Peyer's patch (tissue), 4 donors: ENCODE results near the gene TNNI3K. TPM values are rescaled to one million over a fixed set of nuclear protein-coding genes. Genes with fewer than 3 reads are reported as not detected.

Experiments
- DNase-seq, 3 donors: peaks; one replicate each; pipeline ENCODE4 v3.0.0-alpha.2; 2017 to 2019
- H3K27ac ChIP-seq, 4 donors: fragments of 200-600 bp; sonication (generic); one replicate each; pipeline ENCODE4 v1.5.1; 2016 to 2019
- H3K27me3 ChIP-seq, 2 donors: fragments of 200-600 bp; sonication (generic); one replicate each; pipeline ENCODE4 v1.5.1; 2019
- H3K36me3 ChIP-seq, 3 donors: fragments of 200-600 bp; sonication (generic); one replicate each; pipeline ENCODE4 v1.5.1; 2016 to 2019
- H3K4me1 ChIP-seq, 4 donors: fragments of 200-600 bp; sonication (generic); one replicate each; pipeline ENCODE4 v1.5.1; 2016 to 2019
- H3K4me3 ChIP-seq, 4 donors: fragments of 200-600 bp; sonication (generic); 1 replicate in 3 of 4; 2 replicates in 1 of 4; pipeline ENCODE4 v1.5.1; 2016 to 2019; ENCODE audit warnings: mild to moderate bottlenecking in 1 of 4
- H3K9me3 ChIP-seq, 4 donors: fragments of 200-600 bp; sonication (generic); one replicate each; pipeline ENCODE4 v1.5.1; 2016 to 2019; ENCODE audit warnings: mild to moderate bottlenecking in 1 of 4
- CTCF ChIP-seq, 6 experiments: fragments of 450-650 bp in 4 of 6; fragments of 200-600 bp in 2 of 6; sonication (generic) in 1 of 6; IDR thresholded peaks; one replicate each; pipeline ENCODE4 v1.5.1; 2017 to 2019; ENCODE audit warnings: antibody characterized with exemption in 6 of 6, mild to moderate bottlenecking in 3 of 6, moderate library complexity in 1 of 6
- POLR2A ChIP-seq, 2 donors: fragments of 450-650 bp; IDR thresholded peaks; one replicate each; pipeline ENCODE4 v1.5.1; 2017; ENCODE audit warnings: antibody characterized with exemption in 2 of 2, mild to moderate bottlenecking in 2 of 2, moderate library complexity in 2 of 2
- total RNA-seq, 4 donors: library from RNA; depleted of rRNA; stranded (reverse); fragments of >200 nt; gene quantifications; one replicate each; pipeline ENCODE4 v1.1.0, GENCODE V29; 2016

TNNI3K gene
- total RNA-seq, 4 donors from 2014 or later, result 2.0 TPM; not detected in 3

GRCh38 chr1:74333244-74333643, 98.1 kb downstream of the TNNI3K start:
- H3K27me3 ChIP-seq, result no peaks in the 10 kb centered on the region
- H3K4me1 ChIP-seq, result no peaks in the 10 kb centered on the region
- H3K9me3 ChIP-seq, result no peaks in the 10 kb centered on the region
- DNase-seq, result no peak
- H3K36me3 ChIP-seq, result no peaks in the 10 kb centered on the region
- H3K27ac ChIP-seq, result no peak overlapping the region
- no peak for TF ChIP-seq CTCF (IDR thresholded peaks at IDR 0.05)
- TF ChIP-seq POLR2A (IDR thresholded peaks at IDR 0.05), result no peak
- H3K4me3 ChIP-seq, result no peak overlapping the region

- Histone ChIP-seq H3K4me1 (no peaks in the 10 kb centered on the region), H3K4me3 (no peak overlapping the region), H3K27ac (no peak overlapping the region), H3K36me3 (no peaks in the 10 kb centered on the region), H3K9me3 (no peaks in the 10 kb centered on the region), H3K27me3 (no peaks in the 10 kb centered on the region)
- no peak for DNase-seq
- TF ChIP-seq CTCF (IDR thresholded peaks at IDR 0.05), result no peak
- TF ChIP-seq POLR2A (IDR thresholded peaks at IDR 0.05), result no peak
These were observed 99.0 kb downstream of the TNNI3K start for GRCh38 chr1:74334147-74334546.

GRCh38 chr1:74340656-74341055, 105.5 kb downstream of the TNNI3K start:
- no peaks in the 10 kb centered on the region for H3K9me3 ChIP-seq
- no peak overlapping the region for H3K27ac ChIP-seq
- no peaks in the 10 kb centered on the region for H3K4me1 ChIP-seq
- H3K36me3 ChIP-seq, result no peaks in the 10 kb centered on the region
- TF ChIP-seq POLR2A (IDR thresholded peaks at IDR 0.05) (no peak), CTCF (IDR thresholded peaks at IDR 0.05) (no peak)
- no peak overlapping the region for H3K4me3 ChIP-seq
- DNase-seq, result no peak
- no peaks in the 10 kb centered on the region for H3K27me3 ChIP-seq

- Histone ChIP-seq H3K36me3 (no peaks in the 10 kb centered on the region), H3K4me1 (no peaks in the 10 kb centered on the region), H3K4me3 (no peak overlapping the region), H3K27ac (no peak overlapping the region), H3K9me3 (no peaks in the 10 kb centered on the region), H3K27me3 (no peaks in the 10 kb centered on the region)
- DNase-seq, result no peak
- TF ChIP-seq CTCF (IDR thresholded peaks at IDR 0.05) (no peak), POLR2A (IDR thresholded peaks at IDR 0.05) (no peak)
These were observed 106.6 kb downstream of the TNNI3K start for GRCh38 chr1:74341702-74342339.

- no peaks in the 10 kb centered on the region for H3K36me3 ChIP-seq
- peak in 1 of 3 donors; percentile 15 for DNase-seq
- no peak overlapping the region for H3K27ac ChIP-seq
- no peaks in the 10 kb centered on the region for H3K27me3 ChIP-seq
- no peak for TF ChIP-seq POLR2A (IDR thresholded peaks at IDR 0.05)
- no peak for TF ChIP-seq CTCF (IDR thresholded peaks at IDR 0.05)
- no peaks in the 10 kb centered on the region for H3K4me1 ChIP-seq
- no peaks in the 10 kb centered on the region for H3K9me3 ChIP-seq
- H3K4me3 ChIP-seq, result no peak overlapping the region
These were observed 108.0 kb downstream of the TNNI3K start for GRCh38 chr1:74343216-74343615.

- Histone ChIP-seq H3K27ac (no peak overlapping the region), H3K9me3 (no peaks in the 10 kb centered on the region), H3K4me1 (no peaks in the 10 kb centered on the region), H3K36me3 (no peaks in the 10 kb centered on the region), H3K4me3 (no peak overlapping the region), H3K27me3 (no peaks in the 10 kb centered on the region)
- DNase-seq, result no peak
- TF ChIP-seq CTCF (IDR thresholded peaks at IDR 0.05) (no peak), POLR2A (IDR thresholded peaks at IDR 0.05) (no peak)
These were observed 109.2 kb downstream of the TNNI3K start for GRCh38 chr1:74344387-74344786.
